SJCRH30 (cell line): ENCODE data around the gene ACVR1. TPM values are rescaled to one million over a fixed set of nuclear protein-coding genes. Genes with fewer than 3 reads are reported as not detected.

Source experiments
- DNase-seq, 2 experiments: peaks; one replicate each; pipeline ENCODE4 v3.0.0-alpha.2; 2015 to 2020
- H3K27ac ChIP-seq: fragments of 250-450 bp; sonication (Bioruptor Pico); 2 replicates; pipeline ENCODE4 v1.5.1; 2020; ENCODE audit warnings: mild to moderate bottlenecking, moderate library complexity
- H3K27me3 ChIP-seq: fragments of 250-450 bp; sonication (Bioruptor Pico); 2 replicates; pipeline ENCODE4 v1.5.1; 2020; ENCODE audit warnings: mild to moderate bottlenecking, moderate library complexity
- H3K36me3 ChIP-seq: fragments of 250-450 bp; sonication (Bioruptor Pico); 2 replicates; pipeline ENCODE4 v1.5.1; 2020; ENCODE audit warnings: mild to moderate bottlenecking, moderate library complexity
- H3K4me1 ChIP-seq: fragments of 250-450 bp; sonication (Bioruptor Pico); 2 replicates; pipeline ENCODE4 v1.5.1; 2020; ENCODE audit warnings: mild to moderate bottlenecking, moderate library complexity
- H3K4me3 ChIP-seq: fragments of 250-450 bp; sonication (Bioruptor Pico); 2 replicates; pipeline ENCODE4 v1.5.1; 2020; ENCODE audit warnings: mild to moderate bottlenecking, moderate library complexity
- H3K9me3 ChIP-seq: fragments of 250-450 bp; sonication (Bioruptor Pico); replicated peaks from 2 replicates; pipeline ENCODE4 v1.5.1; 2020; ENCODE audit warnings: mild to moderate bottlenecking, moderate library complexity
- total RNA-seq: library from RNA; depleted of rRNA; stranded (reverse); fragments of >200 nt; shearing (Covaris generic); gene quantifications from 2 replicates; pipeline ENCODE4 v1.2.3, GENCODE V29; 2014

The ACVR1 gene
- total RNA-seq, 1 experiment from 2014 or later = 14.0 TPM

GRCh38 chr2:157815421-157815820 lies 60.7 kb downstream of the ACVR1 start:
- no peak for DNase-seq
- Histone ChIP-seq H3K27me3 (no peaks in the 10 kb centered on the region), H3K27ac (no peak overlapping the region), H3K4me3 (no peak overlapping the region), H3K36me3 (peaks cover 22% of the 10 kb centered on the region), H3K9me3 (no peaks in the 10 kb centered on the region; the same call in 1 of the 2 replicates), H3K4me1 (no peaks in the 10 kb centered on the region)

- no peak overlapping the region for H3K4me3 ChIP-seq
These were observed 62.7 kb downstream of the ACVR1 start for GRCh38 chr2:157813467-157813866.

GRCh38 chr2:157810037-157810436 lies 66.1 kb downstream of the ACVR1 start:
- Histone ChIP-seq H3K36me3 (peaks cover 13% of the 10 kb centered on the region), H3K9me3 (no peaks in the 10 kb centered on the region; the same call in 1 of the 2 replicates), H3K27me3 (no peaks in the 10 kb centered on the region), H3K4me3 (no peak overlapping the region), H3K27ac (no peak overlapping the region), H3K4me1 (peaks cover 9% of the 10 kb centered on the region)
- no peak for DNase-seq

More at GRCh38 chr2:157813467-157813866, 62.7 kb downstream of the ACVR1 start:
- Histone ChIP-seq H3K4me1 (peaks cover 7% of the 10 kb centered on the region), H3K27me3 (no peaks in the 10 kb centered on the region), H3K27ac (no peak overlapping the region), H3K9me3 (no peaks in the 10 kb centered on the region; the same call in 1 of the 2 replicates), H3K36me3 (peaks cover 22% of the 10 kb centered on the region)
- no peak for DNase-seq

- Histone ChIP-seq H3K9me3 (no peaks in the 10 kb centered on the region; the same call in 1 of the 2 replicates), H3K4me1 (peaks cover 9% of the 10 kb centered on the region), H3K4me3 (no peak overlapping the region), H3K27me3 (no peaks in the 10 kb centered on the region), H3K36me3 (peaks cover 10% of the 10 kb centered on the region; the same call in 1 of the 2 replicates), H3K27ac (peak overlapping the region; percentile 29)
- peak in 1 of 2 experiments; percentile 20 for DNase-seq
These were observed 66.9 kb downstream of the ACVR1 start for GRCh38 chr2:157809212-157809611.

- H3K27me3 ChIP-seq = no peaks in the 10 kb centered on the region
- no peak for DNase-seq
- peaks cover 6% of the 10 kb centered on the region; the same call in 1 of the 2 replicates for H3K36me3 ChIP-seq
- peaks cover 9% of the 10 kb centered on the region for H3K4me1 ChIP-seq
- peak overlapping the region; percentile 29; the same call in 1 of the 2 replicates for H3K27ac ChIP-seq
- H3K4me3 ChIP-seq = no peak overlapping the region
- no peaks in the 10 kb centered on the region; the same call in 1 of the 2 replicates for H3K9me3 ChIP-seq
These were observed 67.7 kb downstream of the ACVR1 start for GRCh38 chr2:157808421-157808820.

GRCh38 chr2:157806426-157807077 lies 69.6 kb downstream of the ACVR1 start:
- Histone ChIP-seq H3K27me3 (no peaks in the 10 kb centered on the region), H3K27ac (no peak overlapping the region), H3K36me3 (peaks cover 2% of the 10 kb centered on the region; the same call in 1 of the 2 replicates), H3K4me1 (peaks cover 9% of the 10 kb centered on the region), H3K4me3 (no peak overlapping the region), H3K9me3 (no peaks in the 10 kb centered on the region)
- no peak for DNase-seq

- H3K4me1 ChIP-seq = peaks cover 9% of the 10 kb centered on the region
- H3K27ac ChIP-seq = no peak overlapping the region
- no peaks in the 10 kb centered on the region for H3K36me3 ChIP-seq
- H3K4me3 ChIP-seq = no peak overlapping the region
- no peak for DNase-seq
- no peaks in the 10 kb centered on the region for H3K27me3 ChIP-seq
- no peaks in the 10 kb centered on the region for H3K9me3 ChIP-seq
These were observed 70.6 kb downstream of the ACVR1 start for GRCh38 chr2:157805519-157805918.

- no peaks in the 10 kb centered on the region for H3K27me3 ChIP-seq
- no peak for DNase-seq
- no peaks in the 10 kb centered on the region for H3K9me3 ChIP-seq
- peaks cover 9% of the 10 kb centered on the region for H3K4me1 ChIP-seq
- H3K4me3 ChIP-seq = no peak overlapping the region
- no peak overlapping the region for H3K27ac ChIP-seq
- no peaks in the 10 kb centered on the region for H3K36me3 ChIP-seq
These were observed 71.8 kb downstream of the ACVR1 start for GRCh38 chr2:157804355-157804754.

GRCh38 chr2:157803952-157804351 lies 72.2 kb downstream of the ACVR1 start:
- Histone ChIP-seq H3K36me3 (no peaks in the 10 kb centered on the region), H3K9me3 (no peaks in the 10 kb centered on the region), H3K4me3 (no peak overlapping the region), H3K27ac (no peak overlapping the region), H3K4me1 (peaks cover 7% of the 10 kb centered on the region), H3K27me3 (no peaks in the 10 kb centered on the region)
- no peak for DNase-seq

GRCh38 chr2:157803476-157803875 lies 72.7 kb downstream of the ACVR1 start:
- no peak overlapping the region for H3K4me3 ChIP-seq
- no peak for DNase-seq
- H3K27me3 ChIP-seq = no peaks in the 10 kb centered on the region
- peaks cover 2% of the 10 kb centered on the region for H3K4me1 ChIP-seq
- no peaks in the 10 kb centered on the region for H3K9me3 ChIP-seq
- H3K27ac ChIP-seq = no peak overlapping the region
- H3K36me3 ChIP-seq = 0 out of 2 replicates have a peak, but pooled peaks cover 2% of the 10 kb centered on the region

GRCh38 chr2:157800838-157801495 lies 75.2 kb downstream of the ACVR1 start:
- H3K9me3 ChIP-seq = no peaks in the 10 kb centered on the region
- H3K4me1 ChIP-seq = no peaks in the 10 kb centered on the region
- no peak overlapping the region for H3K27ac ChIP-seq
- no peak overlapping the region for H3K4me3 ChIP-seq
- H3K36me3 ChIP-seq = 0 out of 2 replicates have a peak, but pooled peaks cover 4% of the 10 kb centered on the region
- DNase-seq = no peak
- H3K27me3 ChIP-seq = no peaks in the 10 kb centered on the region

- Histone ChIP-seq H3K36me3 (0 out of 2 replicates have a peak, but pooled peaks cover 2% of the 10 kb centered on the region), H3K27me3 (no peaks in the 10 kb centered on the region), H3K4me1 (0 out of 2 replicates have a peak, but pooled peaks cover 9% of the 10 kb centered on the region), H3K27ac (no peak overlapping the region), H3K9me3 (no peaks in the 10 kb centered on the region), H3K4me3 (no peak overlapping the region)
- DNase-seq = no peak
These were observed 83.0 kb downstream of the ACVR1 start for GRCh38 chr2:157793053-157793612.

GRCh38 chr2:157792335-157793052 lies 83.6 kb downstream of the ACVR1 start:
- H3K27me3 ChIP-seq = no peaks in the 10 kb centered on the region
- peaks cover 10% of the 10 kb centered on the region; the same call in 1 of the 2 replicates for H3K4me1 ChIP-seq
- H3K4me3 ChIP-seq = no peak overlapping the region
- 0 out of 2 replicates have a peak, but pooled peaks cover 2% of the 10 kb centered on the region for H3K36me3 ChIP-seq
- no peak overlapping the region for H3K27ac ChIP-seq
- no peaks in the 10 kb centered on the region for H3K9me3 ChIP-seq
- DNase-seq = no peak

- peaks cover 25% of the 10 kb centered on the region for H3K4me1 ChIP-seq
- H3K9me3 ChIP-seq = no peaks in the 10 kb centered on the region
- no peaks in the 10 kb centered on the region for H3K36me3 ChIP-seq
- no peak overlapping the region for H3K27ac ChIP-seq
- H3K27me3 ChIP-seq = no peaks in the 10 kb centered on the region
- no peak for DNase-seq
- no peak overlapping the region for H3K4me3 ChIP-seq
These were observed 85.3 kb downstream of the ACVR1 start for GRCh38 chr2:157790780-157791179.
